GM12878 (cell line): Measurements from ENCODE around the gene ADD1. TPM values are rescaled to one million over a fixed set of nuclear protein-coding genes. Genes with fewer than 3 reads are reported as not detected.

Source experiments
- CHD1 ChIP-seq: IDR thresholded peaks from 2 replicates; pipeline ENCODE4 v1.6.1; 2012; ENCODE audit warnings: low read depth, low read length, improper control_type of control experiment
- FOXM1 ChIP-seq: IDR thresholded peaks from 2 replicates; pipeline ENCODE4 v1.6.1; 2012; ENCODE audit warnings: low read depth, mild to moderate bottlenecking, inconsistent platforms, low read length, moderate library complexity
- GABPA ChIP-seq: IDR thresholded peaks from 2 replicates; pipeline ENCODE4 v1.6.1; 2014; ENCODE audit warnings: antibody characterized with exemption, low read depth, mild to moderate bottlenecking, inconsistent platforms
- IKZF1 ChIP-seq: fragments of 450-650 bp; conservative IDR thresholded peaks from 2 replicates; pipeline ENCODE4 v1.6.1; 2017; ENCODE audit warnings: antibody characterized with exemption, mild to moderate bottlenecking
- KDM1A ChIP-seq: fragments of 200-600 bp; sonication (generic); IDR thresholded peaks from 2 replicates; pipeline ENCODE4 v1.6.1; 2016; ENCODE audit warnings: borderline replicate concordance
- MYC ChIP-seq: IDR thresholded peaks from 2 replicates; pipeline ENCODE4 v1.6.1; 2011; ENCODE audit warnings: mild to moderate bottlenecking, low read length, moderate library complexity, inconsistent platforms; ENCODE audit not compliant: insufficient read depth, insufficient replicate concordance, insufficient read length, severe bottlenecking
- NFIC ChIP-seq: IDR thresholded peaks from 2 replicates; pipeline ENCODE4 v1.6.1; 2012; ENCODE audit warnings: low read depth, mild to moderate bottlenecking, inconsistent platforms, low read length, moderate library complexity
- NFXL1 ChIP-seq: fragments of 450-650 bp; IDR thresholded peaks from 2 replicates; pipeline ENCODE4 v1.6.1; 2017; ENCODE audit warnings: antibody characterized with exemption, mild to moderate bottlenecking, borderline replicate concordance
- POLR2AphosphoS2 ChIP-seq: IDR thresholded peaks from 2 replicates; pipeline ENCODE4 v1.6.1; 2011; ENCODE audit warnings: low read depth, mild to moderate bottlenecking, low read length, improper control_type of control experiment, moderate library complexity
- RAD21 ChIP-seq: IDR thresholded peaks from 2 replicates; pipeline ENCODE4 v1.6.1; 2011; ENCODE audit warnings: mild to moderate bottlenecking, low read depth, low read length, moderate library complexity; ENCODE audit not compliant: insufficient read depth
- RAD51 ChIP-seq: fragments of 450-650 bp; IDR thresholded peaks from 2 replicates; pipeline ENCODE4 v1.6.1; 2016; ENCODE audit warnings: moderate library complexity, mild to moderate bottlenecking, inconsistent platforms
- RBBP5 ChIP-seq: fragments of 200-600 bp; sonication (generic); conservative IDR thresholded peaks from 2 replicates; pipeline ENCODE4 v1.6.1; 2016
- TARDBP ChIP-seq: IDR thresholded peaks from 2 replicates; pipeline ENCODE4 v1.6.1; 2016; ENCODE audit warnings: borderline replicate concordance
- ZNF207 ChIP-seq: fragments of 450-650 bp; IDR thresholded peaks from 2 replicates; pipeline ENCODE4 v1.6.1; 2014; ENCODE audit warnings: antibody characterized with exemption, mild to moderate bottlenecking, borderline replicate concordance
- ZNF24 ChIP-seq: fragments of 450-650 bp; IDR thresholded peaks from 2 replicates; pipeline ENCODE4 v1.6.1; 2017; ENCODE audit warnings: antibody characterized with exemption, mild to moderate bottlenecking
- ZSCAN29 ChIP-seq: fragments of 450-650 bp; IDR thresholded peaks from 2 replicates; pipeline ENCODE4 v1.6.1; 2017; ENCODE audit warnings: mild to moderate bottlenecking, moderate library complexity
- polyA plus RNA-seq, 11 experiments: library from polyadenylated mRNA; depleted of rRNA in 4 of 11; unstranded in 6 of 11; stranded (reverse) in 5 of 11; fragments of >200 nt; fragmentation: Nextera tagmentation in 4 of 11; fragmentation: Illumina TruSeq in 1 of 11; extraction: Ambion mirVana in 4 of 11; extraction: Trizol in 1 of 11; gene quantifications; 1 replicate in 1 of 11; 2 replicates in 10 of 11; pipeline versions ENCODE4 v1.2.1 to v1.2.3, GENCODE V29; 2011 to 2016; ENCODE audit warnings: inconsistent platforms in 2 of 11, missing spikeins in 2 of 11, low read depth in 1 of 11
- total RNA-seq, 4 experiments: library from RNA; depleted of rRNA in 3 of 4; stranded (reverse); fragments of >200 nt in 3 of 4; fragmentation: Illumina TruSeq in 1 of 4; extraction: Trizol in 1 of 4; gene quantifications; 2 replicates each; pipeline versions ENCODE4 v1.2.1 to v1.2.3, GENCODE V29; 2013 to 2021
- TF ChIP-seq, protein P1 (sequence below): fragments of 450-650 bp; IDR thresholded peaks from 2 replicates; pipeline ENCODE4 v1.6.1; 2017; ENCODE audit warnings: mild to moderate bottlenecking, low read depth, inconsistent platforms; ENCODE audit not compliant: poor library complexity, severe bottlenecking
- TF ChIP-seq, protein P2 (sequence below): fragments of 450-650 bp; IDR thresholded peaks from 2 replicates; pipeline ENCODE4 v1.6.1; 2014; ENCODE audit warnings: mild to moderate bottlenecking
- TF ChIP-seq, protein P3 (sequence below): fragments of 150-350 bp; IDR thresholded peaks from 2 replicates; pipeline ENCODE4 v1.6.1; 2014; ENCODE audit warnings: mild to moderate bottlenecking, low read depth, low read length
- TF ChIP-seq, protein P4 (sequence below): fragments of 450-650 bp; IDR thresholded peaks from 2 replicates; pipeline ENCODE4 v1.6.1; 2017; ENCODE audit warnings: antibody characterized with exemption, mild to moderate bottlenecking, moderate library complexity
- TF ChIP-seq, protein P5 (sequence below): IDR thresholded peaks from 2 replicates; pipeline ENCODE4 v1.6.1; 2011; ENCODE audit warnings: borderline replicate concordance, low read depth, mild to moderate bottlenecking, moderate library complexity, low read length; ENCODE audit not compliant: insufficient read depth, poor library complexity, severe bottlenecking

The ADD1 gene
- total and polyA plus RNA-seq, 10 of the 15 experiments (the other 5 are each of a cell fraction or from before 2014, with no cell fraction given) = 21.6 to 182 (median 105) TPM

DNA sequence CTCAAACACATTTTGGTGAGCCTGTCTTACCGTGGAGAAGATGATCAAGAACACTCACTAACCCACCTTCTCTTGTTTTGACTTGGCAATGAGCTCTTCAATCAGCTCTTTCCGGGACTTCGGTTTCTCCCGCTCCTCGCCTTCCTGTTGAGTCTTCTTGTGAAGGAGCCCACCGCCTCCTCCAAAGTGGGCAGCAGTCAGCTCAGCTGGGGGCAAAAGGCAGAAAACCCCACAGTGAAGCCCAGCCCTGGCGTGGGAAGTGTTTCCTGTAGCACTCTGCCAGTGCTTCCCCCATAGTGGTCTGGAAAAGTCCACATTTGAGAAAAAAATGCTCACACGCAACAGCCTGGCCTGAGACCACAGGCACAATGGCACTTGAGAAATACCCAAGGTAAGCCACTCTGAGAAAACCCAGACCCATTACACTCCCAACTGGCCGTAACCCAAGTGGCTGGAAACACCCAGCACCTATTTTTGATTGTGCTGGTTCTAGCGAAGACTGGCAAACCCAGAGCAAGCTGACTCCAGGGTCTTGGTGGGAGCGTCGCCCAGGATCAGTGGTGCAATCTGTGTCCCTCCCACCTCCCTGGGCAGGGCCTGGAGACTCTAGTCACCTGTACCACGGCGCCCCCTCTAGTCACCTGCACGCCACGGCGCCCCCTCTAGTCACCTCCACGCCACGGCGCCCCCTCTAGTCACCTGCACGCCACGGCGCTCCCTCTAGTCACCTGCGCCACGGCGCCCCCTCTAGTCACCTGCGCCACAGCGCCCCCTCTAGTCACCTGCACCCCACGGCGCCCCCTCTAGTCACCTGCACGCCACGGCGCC, 110.9 kb downstream of the ADD1 start (continued):
- TF ChIP-seq, protein P1, sequence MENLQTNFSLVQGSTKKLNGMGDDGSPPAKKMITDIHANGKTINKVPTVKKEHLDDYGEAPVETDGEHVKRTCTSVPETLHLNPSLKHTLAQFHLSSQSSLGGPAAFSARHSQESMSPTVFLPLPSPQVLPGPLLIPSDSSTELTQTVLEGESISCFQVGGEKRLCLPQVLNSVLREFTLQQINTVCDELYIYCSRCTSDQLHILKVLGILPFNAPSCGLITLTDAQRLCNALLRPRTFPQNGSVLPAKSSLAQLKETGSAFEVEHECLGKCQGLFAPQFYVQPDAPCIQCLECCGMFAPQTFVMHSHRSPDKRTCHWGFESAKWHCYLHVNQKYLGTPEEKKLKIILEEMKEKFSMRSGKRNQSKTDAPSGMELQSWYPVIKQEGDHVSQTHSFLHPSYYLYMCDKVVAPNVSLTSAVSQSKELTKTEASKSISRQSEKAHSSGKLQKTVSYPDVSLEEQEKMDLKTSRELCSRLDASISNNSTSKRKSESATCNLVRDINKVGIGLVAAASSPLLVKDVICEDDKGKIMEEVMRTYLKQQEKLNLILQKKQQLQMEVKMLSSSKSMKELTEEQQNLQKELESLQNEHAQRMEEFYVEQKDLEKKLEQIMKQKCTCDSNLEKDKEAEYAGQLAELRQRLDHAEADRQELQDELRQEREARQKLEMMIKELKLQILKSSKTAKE = peak; percentile 54
- TF ChIP-seq RAD51 = no peak
- TF ChIP-seq CHD1 = no peak
- no peak for TF ChIP-seq KDM1A
- TF ChIP-seq MYC = no peak
- TF ChIP-seq IKZF1 = peak; percentile 92
- peak; percentile 88 for TF ChIP-seq NFIC
- TF ChIP-seq ZNF207 = no peak
- 0 out of 2 replicates have a peak, but pooled peaks have one; percentile 19 for TF ChIP-seq GABPA
- TF ChIP-seq, protein P2, sequence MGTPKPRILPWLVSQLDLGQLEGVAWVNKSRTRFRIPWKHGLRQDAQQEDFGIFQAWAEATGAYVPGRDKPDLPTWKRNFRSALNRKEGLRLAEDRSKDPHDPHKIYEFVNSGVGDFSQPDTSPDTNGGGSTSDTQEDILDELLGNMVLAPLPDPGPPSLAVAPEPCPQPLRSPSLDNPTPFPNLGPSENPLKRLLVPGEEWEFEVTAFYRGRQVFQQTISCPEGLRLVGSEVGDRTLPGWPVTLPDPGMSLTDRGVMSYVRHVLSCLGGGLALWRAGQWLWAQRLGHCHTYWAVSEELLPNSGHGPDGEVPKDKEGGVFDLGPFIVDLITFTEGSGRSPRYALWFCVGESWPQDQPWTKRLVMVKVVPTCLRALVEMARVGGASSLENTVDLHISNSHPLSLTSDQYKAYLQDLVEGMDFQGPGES = no peak
- peak; percentile 93 for TF ChIP-seq FOXM1
- no peak for TF ChIP-seq POLR2AphosphoS2
- TF ChIP-seq TARDBP = no peak
- TF ChIP-seq, protein P3, sequence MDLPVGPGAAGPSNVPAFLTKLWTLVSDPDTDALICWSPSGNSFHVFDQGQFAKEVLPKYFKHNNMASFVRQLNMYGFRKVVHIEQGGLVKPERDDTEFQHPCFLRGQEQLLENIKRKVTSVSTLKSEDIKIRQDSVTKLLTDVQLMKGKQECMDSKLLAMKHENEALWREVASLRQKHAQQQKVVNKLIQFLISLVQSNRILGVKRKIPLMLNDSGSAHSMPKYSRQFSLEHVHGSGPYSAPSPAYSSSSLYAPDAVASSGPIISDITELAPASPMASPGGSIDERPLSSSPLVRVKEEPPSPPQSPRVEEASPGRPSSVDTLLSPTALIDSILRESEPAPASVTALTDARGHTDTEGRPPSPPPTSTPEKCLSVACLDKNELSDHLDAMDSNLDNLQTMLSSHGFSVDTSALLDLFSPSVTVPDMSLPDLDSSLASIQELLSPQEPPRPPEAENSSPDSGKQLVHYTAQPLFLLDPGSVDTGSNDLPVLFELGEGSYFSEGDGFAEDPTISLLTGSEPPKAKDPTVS = no peak
- TF ChIP-seq RAD21 = 0 out of 2 replicates have a peak, but pooled peaks have one; percentile 8
- TF ChIP-seq ZNF24 = no peak
- TF ChIP-seq, protein P4, sequence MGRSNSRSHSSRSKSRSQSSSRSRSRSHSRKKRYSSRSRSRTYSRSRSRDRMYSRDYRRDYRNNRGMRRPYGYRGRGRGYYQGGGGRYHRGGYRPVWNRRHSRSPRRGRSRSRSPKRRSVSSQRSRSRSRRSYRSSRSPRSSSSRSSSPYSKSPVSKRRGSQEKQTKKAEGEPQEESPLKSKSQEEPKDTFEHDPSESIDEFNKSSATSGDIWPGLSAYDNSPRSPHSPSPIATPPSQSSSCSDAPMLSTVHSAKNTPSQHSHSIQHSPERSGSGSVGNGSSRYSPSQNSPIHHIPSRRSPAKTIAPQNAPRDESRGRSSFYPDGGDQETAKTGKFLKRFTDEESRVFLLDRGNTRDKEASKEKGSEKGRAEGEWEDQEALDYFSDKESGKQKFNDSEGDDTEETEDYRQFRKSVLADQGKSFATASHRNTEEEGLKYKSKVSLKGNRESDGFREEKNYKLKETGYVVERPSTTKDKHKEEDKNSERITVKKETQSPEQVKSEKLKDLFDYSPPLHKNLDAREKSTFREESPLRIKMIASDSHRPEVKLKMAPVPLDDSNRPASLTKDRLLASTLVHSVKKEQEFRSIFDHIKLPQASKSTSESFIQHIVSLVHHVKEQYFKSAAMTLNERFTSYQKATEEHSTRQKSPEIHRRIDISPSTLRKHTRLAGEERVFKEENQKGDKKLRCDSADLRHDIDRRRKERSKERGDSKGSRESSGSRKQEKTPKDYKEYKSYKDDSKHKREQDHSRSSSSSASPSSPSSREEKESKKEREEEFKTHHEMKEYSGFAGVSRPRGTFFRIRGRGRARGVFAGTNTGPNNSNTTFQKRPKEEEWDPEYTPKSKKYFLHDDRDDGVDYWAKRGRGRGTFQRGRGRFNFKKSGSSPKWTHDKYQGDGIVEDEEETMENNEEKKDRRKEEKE = no peak
- TF ChIP-seq RBBP5 = no peak
- no peak for TF ChIP-seq NFXL1
- TF ChIP-seq ZSCAN29 = no peak
- TF ChIP-seq, protein P5, sequence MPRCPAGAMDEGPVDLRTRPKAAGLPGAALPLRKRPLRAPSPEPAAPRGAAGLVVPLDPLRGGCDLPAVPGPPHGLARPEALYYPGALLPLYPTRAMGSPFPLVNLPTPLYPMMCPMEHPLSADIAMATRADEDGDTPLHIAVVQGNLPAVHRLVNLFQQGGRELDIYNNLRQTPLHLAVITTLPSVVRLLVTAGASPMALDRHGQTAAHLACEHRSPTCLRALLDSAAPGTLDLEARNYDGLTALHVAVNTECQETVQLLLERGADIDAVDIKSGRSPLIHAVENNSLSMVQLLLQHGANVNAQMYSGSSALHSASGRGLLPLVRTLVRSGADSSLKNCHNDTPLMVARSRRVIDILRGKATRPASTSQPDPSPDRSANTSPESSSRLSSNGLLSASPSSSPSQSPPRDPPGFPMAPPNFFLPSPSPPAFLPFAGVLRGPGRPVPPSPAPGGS = peak; percentile 87
